ENCODE results near the gene CYP4A22. TPM values are rescaled to one million over a fixed set of nuclear protein-coding genes. Genes with fewer than 3 reads are reported as not detected.

CYP4A22 gene
- total RNA-seq, 1 donor from 2014 or later = not detected

GRCh38 chr1:47181095-47181954 lies 44.1 kb downstream of the CYP4A22 start:
- intact Hi-C loops (cut with DNase I) = no loop called here
- ATAC-seq = no peak
- DNase-seq (ENCODE audit: missing footprints) = no peak

GRCh38 chr1:47181955-47182675 lies 44.9 kb downstream of the CYP4A22 start:
- intact Hi-C loops (cut with DNase I) = no loop called here

GRCh38 chr1:47182676-47183235 lies 45.5 kb downstream of the CYP4A22 start:
- intact Hi-C loops (cut with DNase I) = no loop called here
- DNase-seq (ENCODE audit: missing footprints) (no peak), ATAC-seq (no peak)

More at GRCh38 chr1:47181955-47182675, 44.9 kb downstream of the CYP4A22 start:
- ATAC-seq (no peak), DNase-seq (ENCODE audit: missing footprints) (no peak)

- ATAC-seq (no peak), DNase-seq (ENCODE audit: missing footprints) (peak; percentile 32)
- intact Hi-C loops (cut with DNase I) = no loop called here
These were observed 46.3 kb downstream of the CYP4A22 start for GRCh38 chr1:47183308-47184089.

- intact Hi-C loops (cut with DNase I) = no loop called here
- ATAC-seq = no peak
- no peak for DNase-seq (ENCODE audit: missing footprints)
These were observed 47.0 kb downstream of the CYP4A22 start for GRCh38 chr1:47184090-47184821.

- DNase-seq (ENCODE audit: missing footprints) (peak; percentile 31), ATAC-seq (no peak)
- intact Hi-C loops (cut with DNase I) = no loop called here
These were observed 47.8 kb downstream of the CYP4A22 start for GRCh38 chr1:47184822-47185677.

DNA sequence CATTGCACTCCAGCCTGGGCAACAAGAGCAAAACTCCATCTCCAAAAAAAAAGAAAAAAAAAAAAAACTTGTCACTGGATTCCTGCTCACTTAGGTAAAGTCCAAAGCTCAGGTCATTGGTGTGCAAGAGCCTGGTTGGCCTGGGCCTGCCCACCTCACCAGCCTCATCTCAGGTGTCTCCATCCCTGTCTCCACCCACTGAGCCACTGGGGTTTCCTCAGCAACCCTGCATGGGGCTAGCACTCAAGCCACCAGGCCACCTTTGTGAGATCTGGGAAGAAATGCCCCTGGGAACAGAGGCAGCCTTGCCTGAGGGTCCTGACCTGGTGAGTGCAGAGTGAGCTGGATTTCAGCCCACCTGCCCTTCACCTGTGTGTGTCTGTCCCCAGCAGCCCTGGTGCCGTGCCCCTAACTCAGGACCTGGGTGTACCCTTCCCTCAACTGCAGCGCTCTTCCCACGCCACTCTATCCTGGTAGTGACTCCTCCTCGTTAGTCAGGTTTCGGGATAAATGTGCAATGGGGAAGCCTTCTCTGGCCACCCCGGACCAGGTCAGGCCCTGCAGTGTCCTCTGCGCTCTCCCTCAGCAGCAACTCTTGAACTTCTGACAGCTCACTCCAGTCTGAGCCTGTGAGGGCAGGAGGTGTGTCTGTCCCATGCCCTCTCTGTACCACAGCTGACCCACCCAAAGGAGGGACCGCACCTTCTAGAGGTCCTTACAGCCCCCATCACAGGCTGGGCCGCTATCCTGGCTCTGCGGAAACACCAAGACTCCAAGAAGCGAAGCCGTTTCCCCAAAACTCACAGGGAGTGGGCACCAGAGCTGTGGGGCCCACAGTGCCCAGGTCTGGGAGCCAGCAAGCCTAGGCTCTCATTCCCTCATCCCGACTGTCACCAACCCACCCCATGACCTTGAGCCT lies 49.3 kb downstream of the CYP4A22 start:
- DNase-seq (ENCODE audit: missing footprints) = peak; percentile 33
- no peak for ATAC-seq
- intact Hi-C loops (cut with DNase I) = no loop called here

DNA sequence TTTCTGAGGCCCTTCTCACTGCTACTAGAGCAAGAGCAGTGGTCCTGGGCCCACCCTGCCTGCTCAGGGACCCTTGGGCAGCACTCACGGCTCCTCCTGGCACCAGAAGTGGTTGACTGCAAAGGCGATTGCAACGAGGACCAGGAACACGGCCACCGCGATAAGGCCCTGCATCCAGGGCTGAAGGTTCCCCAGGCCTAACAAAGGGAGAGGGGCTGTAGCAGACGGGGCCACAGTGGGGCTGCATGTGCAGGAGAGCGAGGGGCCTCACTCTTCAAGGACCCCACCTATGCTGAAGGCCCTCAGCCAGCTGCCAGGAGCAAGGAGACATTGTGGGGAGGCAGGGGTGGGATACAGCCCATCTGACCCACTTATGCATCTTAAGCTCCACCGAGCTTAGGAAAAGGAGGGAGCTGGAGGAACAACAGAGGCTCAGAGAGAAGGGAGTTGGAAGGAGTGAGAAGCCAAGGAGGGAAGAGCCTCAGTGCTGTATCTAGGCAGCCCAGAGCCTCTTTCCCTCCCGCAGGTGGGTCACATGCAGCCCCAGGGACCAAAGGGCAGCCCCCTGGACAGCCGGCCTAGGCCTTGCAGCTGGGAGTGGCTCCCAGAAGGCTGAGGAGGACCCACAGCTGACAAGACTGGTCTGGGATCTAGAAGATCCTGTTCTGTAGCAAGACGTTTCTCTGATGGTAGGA lies 50.1 kb downstream of the CYP4A22 start:
- intact Hi-C loops (cut with DNase I) = no loop called here
- DNase-seq (ENCODE audit: missing footprints) = peak; percentile 58
- no peak for ATAC-seq

GRCh38 chr1:47187926-47188250 lies 50.6 kb downstream of the CYP4A22 start:
- intact Hi-C loops (cut with DNase I) = no loop called here
- peak; percentile 32 for DNase-seq (ENCODE audit: missing footprints)

DNA sequence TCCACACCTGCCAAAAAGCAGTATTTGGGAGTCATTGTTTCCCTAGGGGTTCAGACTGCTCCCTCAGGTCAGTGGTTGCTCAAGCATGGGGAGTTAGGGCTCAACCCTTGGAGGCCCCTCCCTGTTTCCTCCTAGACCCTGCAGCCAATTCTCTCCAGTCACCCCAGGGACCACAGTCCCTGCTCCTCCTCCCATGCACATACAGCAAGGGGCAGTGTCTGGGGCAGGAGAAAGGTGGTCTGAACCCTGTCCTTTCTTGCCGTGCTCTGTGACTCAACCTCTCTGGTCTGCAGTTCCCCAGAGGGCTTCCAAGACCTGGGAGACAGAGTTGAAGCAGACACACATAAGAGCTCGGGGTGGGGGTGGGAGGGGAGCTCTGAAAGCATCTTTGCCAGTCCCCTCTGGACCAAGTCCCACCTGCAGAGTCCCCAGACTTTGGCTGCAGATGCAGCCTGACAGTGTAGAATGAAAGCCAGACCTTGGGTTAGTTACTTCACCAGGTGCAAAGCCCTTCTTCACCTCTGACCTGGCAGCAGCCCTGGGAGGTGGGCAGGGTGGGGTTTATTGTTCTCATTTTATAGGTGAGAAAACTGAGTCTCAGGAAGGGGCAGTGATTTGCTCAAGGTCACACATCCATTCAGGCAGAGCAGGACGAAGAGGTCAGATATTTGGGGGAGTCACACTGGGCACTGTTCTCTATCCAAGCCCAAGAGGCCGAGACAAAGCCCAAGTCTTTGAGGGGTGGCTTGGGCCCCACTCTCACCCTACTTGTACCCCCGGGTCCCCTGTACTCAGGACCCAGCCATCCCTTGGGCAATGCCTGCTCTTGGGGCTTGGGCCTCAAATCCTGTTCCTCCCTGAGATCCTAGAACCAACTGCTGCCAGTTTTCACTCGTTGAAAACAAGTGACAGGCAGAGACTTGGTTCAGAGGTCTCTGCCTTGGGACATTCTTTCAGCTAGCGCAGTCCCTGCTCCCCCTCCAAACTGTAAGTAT lies 51.8 kb downstream of the CYP4A22 start:
- ATAC-seq = no peak
- DNase-seq (ENCODE audit: missing footprints) = no peak
- intact Hi-C loops (cut with DNase I) = no loop called here

More at GRCh38 chr1:47187926-47188250, 50.6 kb downstream of the CYP4A22 start:
- ATAC-seq = no peak

- ATAC-seq = peak; percentile 92
These were observed 52.7 kb downstream of the CYP4A22 start, which contains the start of gene PDZK1IP1 for GRCh38 chr1:47189844-47190508. PDZK1IP1 (minus strand) TSS chr1:47190036; CDS start chr1:47189932, 104 bp downstream.

GRCh38 chr1:47190509-47190855 lies 53.2 kb downstream of the CYP4A22 start:
- intact Hi-C loops (cut with DNase I) = loop anchor here (5.0 kb wide), 1 partner anchor 522 kb away; no protein-coding TSS in a partner anchor

More at GRCh38 chr1:47189844-47190508, 52.7 kb downstream of the CYP4A22 start, which contains the start of gene PDZK1IP1:
- intact Hi-C loops (cut with DNase I) = loop anchor here (5.0 kb wide), 1 partner anchor 522 kb away; no protein-coding TSS in a partner anchor
- DNase-seq (ENCODE audit: missing footprints) = peak; percentile 79

DNA sequence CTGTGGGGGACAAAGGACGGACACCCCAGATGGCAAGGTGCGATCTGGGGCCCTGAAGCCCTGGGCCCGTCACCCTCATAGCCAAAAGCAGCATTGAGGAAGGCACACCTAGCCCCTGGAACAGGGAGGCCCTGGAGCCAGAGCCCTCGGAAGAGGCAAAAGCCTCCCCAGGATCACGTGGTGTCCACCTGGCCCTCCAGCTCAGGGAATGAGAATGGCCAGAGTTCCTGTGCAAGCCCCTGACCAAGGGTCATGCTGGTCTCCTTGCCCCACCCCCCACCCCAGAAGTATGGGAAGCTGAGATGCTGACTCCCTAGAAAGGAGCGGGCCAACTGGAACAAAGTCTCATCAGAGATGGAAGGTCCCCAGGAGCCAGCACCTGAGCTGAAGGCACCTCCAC lies 53.6 kb downstream of the CYP4A22 start:
- intact Hi-C loops (cut with DNase I) = loop anchor here (5.0 kb wide), 1 partner anchor 521 kb away; no protein-coding TSS in a partner anchor
- DNase-seq (ENCODE audit: missing footprints) (no peak), ATAC-seq (no peak)

More at GRCh38 chr1:47190509-47190855, 53.2 kb downstream of the CYP4A22 start:
- ATAC-seq = no peak
- no peak for DNase-seq (ENCODE audit: missing footprints)

- intact Hi-C loops (cut with DNase I) = loop anchor here (2.0 to 5.0 kb wide), 2 partner anchors 71 to 520 kb away; no protein-coding TSS in a partner anchor
- no peak for ATAC-seq
- DNase-seq (ENCODE audit: missing footprints) = no peak
These were observed 54.8 kb downstream of the CYP4A22 start for GRCh38 chr1:47191940-47192457.
